ENCODE results near the gene BMP5. TPM values are rescaled to one million over a fixed set of nuclear protein-coding genes. Genes with fewer than 3 reads are reported as not detected.
"Not testable (repeated sequence)": the region's sequence is repeated elsewhere in the genome, so short reads cannot be mapped to it uniquely, and the experiment has no call there.

The BMP5 gene
- not detected in 2 replicates for total RNA-seq
- not detected for polyA plus RNA-seq (2012)

DNA sequence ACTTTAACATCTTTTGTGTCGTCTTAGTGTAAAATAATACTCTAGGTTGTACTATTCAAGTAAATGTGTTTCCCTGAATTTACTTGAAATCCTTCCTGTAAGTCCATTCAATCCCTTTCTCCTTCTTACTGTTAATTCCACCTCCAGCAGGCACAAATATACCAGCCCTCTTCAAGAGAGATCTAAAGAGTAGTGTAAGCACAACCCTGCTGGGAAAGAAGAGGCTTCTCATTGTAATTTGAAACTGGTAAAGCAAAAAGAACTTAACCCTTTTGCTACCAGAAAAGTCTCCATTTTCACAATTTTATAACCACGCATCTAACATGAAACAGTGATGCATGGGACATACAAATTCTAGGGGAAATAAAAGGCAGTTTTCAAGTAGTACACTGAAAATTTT lies at the start of gene BMP5:
TSS of gene BMP5 (minus strand) at position 191 of the 400 bp plus-strand sequence. CDS start 725 bp downstream, outside the sequence.
- DNase-seq (ENCODE audit: low read depth): no peak

DNA sequence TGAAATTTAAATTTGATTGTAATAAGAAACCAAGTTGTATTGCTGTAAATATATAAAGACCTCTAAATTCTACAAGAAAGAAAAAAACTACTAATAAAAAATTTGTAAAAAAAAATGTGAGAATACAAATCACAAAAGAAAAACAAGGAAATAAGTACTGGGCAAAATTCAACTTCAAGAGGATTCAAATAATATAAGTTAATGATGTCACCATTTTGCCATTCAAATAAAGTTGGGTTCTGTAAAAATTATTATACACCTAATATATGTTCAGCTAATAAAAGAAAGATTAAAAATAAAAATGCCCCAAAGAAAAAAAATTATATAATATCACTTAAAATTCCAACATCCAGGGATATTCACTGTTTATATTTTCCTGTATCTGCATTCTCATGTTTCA lies 47.0 kb upstream of the BMP5 start:
- DNase-seq (ENCODE audit: low read depth): no peak

DNA sequence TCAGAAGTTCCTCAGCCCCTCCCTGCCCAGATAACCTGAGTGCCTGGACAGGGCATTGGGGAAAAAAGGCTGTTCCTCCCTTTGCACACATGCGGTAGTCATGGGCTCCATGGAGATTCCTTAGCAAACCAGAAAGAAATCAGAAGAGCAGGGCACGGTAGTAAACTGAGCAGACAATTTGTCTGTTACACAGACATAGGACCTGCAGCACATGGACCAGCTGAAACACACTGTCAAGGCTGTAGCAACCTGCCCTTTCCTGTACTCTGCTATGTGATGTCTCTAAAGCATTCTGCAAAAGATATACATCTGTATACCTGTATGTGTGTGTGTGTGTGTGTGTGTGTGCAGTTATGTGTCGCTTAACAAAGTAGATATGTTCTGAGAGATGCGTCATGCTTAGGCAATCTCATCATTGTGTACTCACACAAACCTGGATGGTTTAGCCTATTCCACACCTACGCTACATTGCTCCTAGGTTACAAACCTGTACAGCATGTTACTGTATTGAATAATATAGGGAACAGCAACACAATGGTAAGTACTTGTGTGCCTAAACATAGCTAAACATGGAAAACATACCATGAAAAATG lies 44.4 kb upstream of the BMP5 start:
- no peak for DNase-seq (ENCODE audit: low read depth)

DNA sequence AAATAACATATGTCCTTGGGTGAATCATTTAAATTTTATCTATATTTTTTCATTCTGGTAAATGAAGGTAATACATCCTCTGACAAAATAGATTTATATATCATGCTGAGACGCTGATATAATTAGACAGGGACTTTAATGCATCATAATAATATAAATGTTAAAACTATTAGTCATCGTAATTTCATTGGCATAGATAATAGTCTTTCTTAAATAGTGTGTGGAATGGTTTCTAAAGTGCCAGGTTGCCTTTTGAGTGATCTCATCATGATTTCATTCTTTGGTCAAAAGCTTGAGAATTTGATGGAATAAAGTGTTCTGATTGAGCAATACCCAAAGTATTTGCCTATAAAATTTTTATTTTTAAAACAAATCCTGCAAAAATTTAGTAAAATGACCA lies 43.2 kb upstream of the BMP5 start:
- peak; percentile 21 for DNase-seq (ENCODE audit: low read depth)

DNA sequence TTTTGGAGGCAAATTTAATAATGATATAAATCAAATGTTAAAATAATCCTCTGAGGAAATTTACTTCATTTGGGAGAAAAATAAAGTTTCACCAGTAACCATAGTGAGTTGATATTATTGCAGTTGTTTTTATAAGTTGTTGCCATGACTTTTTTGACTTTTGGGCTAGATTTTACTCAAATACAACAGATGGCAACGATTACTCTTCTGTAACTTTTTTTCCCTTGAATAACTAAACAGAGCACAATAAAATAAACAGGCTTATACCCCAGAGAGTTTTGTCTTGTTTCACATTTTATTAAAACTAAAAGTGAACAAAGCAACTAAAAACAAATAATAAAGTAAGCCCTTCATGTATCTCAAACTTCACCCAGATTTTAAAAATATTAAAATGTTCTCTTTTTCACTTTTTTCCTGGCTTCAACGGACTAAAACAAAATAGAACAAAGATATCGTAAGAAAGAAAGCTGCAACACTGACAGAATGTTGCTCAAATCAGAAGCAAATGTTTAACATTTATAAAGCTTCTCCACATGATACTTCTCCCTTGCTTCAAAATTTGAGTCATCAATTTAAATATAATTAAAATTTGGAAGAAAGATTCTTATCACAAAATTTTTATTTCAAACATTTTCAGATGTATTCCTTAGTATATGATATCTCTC lies 42.5 kb upstream of the BMP5 start:
- DNase-seq (ENCODE audit: low read depth): peak; percentile 41

DNA sequence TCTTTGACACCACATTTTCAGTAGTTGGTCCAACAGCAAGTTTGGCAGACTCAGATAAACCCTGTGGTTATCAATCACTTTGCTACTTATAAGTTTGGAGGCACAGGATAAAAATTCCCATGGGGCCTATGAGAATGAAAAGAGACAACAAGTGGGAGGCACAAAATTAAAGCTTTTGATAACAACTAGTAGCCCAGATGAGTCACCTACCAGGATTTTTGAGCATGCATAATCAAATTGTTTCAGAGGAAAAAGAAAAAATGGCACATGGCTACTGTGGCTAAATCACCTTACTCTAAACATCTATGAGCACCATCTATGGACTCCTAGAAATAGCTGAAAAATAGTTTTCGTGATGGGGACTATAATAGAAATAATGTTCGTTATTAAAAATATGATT lies 40.8 kb upstream of the BMP5 start:
- DNase-seq (ENCODE audit: low read depth): peak; percentile 9

DNA sequence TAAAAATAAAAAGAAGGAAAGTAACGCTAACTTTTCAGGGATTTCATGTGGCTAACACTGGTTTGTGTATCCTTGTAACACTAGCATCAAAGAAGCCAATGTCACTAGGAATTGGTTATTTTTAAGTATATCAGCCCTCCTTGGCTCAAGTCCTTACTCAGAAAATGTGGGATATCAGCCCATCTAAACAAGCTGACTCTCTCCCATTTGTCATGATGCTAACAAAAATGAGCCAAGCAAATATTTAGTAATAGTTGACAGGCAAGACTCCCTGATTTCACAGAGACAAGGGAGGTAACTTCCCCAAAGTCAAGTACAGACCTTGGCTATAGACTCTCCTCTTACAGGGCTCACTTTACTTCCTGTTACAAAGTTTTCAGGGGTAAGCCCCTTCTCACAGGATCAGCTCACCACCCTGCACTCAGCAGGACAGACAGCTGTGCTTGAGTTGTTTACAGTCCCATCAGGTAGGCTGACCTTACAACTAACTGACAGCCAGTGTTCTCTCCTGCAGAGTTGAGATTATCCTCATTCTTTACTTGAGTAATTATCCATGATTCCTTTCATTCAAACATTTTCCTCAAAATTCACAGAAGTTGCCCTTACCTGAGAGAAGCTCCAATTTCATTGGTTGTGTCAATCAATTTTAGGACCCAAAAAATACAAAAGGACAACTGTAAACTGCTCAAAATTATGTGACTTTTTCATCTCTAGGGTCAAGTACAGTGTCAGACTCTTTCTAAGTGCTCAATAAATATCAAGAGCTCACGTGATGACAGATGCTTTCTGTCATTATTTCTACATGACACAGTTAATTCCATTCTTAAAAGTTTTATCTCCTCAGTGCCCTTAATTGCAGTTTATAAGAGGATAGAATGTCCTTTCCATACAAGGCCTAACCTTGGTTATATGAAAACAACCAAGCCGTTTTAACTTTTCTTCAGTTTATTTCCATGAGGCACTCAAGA lies 38.1 kb upstream of the BMP5 start:
- DNase-seq (ENCODE audit: low read depth): no peak

DNA sequence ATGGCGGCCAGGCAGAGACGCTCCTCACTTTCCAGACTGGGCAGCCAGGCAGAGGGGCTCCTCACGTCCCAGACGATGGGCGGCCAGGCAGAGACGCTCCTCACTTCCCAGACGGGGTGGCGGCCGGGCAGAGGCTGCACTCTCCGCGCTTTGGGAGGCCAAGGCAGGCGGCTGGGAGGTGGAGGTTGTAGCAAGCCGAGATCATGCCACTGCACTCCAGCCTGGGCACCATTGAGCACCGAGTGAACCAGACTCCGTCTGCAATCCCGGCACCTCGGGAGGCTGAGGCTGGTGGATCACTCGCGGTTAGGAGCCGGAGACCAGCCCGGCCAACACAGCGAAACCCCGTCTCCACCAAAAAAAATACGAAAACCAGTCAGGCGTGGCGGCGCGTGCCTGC lies 35.1 kb upstream of the BMP5 start:
- DNase-seq (ENCODE audit: low read depth): not testable (repeated sequence)

DNA sequence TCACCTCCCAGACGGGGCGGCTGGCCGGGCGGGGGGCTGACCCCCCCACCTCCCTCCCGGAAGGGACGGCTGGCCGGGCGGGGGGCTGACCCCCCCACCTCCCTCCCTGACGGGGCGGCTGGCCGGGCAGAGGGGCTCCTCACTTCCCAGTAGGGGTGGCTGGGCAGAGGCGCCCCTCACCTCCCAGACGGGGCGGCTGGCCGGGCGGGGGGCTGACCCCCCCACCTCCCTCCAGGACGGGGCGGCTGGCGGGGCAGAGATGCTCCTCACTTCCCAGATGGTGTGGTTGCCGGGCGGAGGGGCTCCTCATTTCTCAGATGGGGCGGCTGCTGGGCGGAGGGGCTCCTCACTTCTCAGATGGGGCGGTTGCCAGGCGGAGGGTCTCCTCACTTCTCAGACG lies 34.5 kb upstream of the BMP5 start:
- DNase-seq (ENCODE audit: low read depth): not testable (repeated sequence)

DNA sequence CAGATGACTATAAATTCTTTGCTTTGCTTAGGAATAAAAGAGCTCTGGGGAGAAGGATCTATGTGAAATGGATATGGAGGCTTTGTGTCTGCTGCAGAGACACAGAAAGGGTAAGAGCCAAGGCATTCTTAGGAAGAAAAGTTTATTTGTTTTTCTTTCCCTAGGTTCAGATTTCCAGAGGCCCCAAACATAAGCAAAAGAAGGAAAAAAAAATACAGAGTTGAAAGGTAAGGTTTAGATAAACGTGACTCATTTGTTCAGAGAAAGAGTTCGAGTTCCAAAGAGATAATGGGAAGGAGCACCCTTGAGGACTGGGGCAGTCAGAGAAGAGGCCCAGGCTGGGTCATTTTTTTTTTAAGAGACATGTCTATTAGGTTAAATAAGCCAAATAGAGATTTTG lies 27.4 kb upstream of the BMP5 start:
- no peak for DNase-seq (ENCODE audit: low read depth)

DNA sequence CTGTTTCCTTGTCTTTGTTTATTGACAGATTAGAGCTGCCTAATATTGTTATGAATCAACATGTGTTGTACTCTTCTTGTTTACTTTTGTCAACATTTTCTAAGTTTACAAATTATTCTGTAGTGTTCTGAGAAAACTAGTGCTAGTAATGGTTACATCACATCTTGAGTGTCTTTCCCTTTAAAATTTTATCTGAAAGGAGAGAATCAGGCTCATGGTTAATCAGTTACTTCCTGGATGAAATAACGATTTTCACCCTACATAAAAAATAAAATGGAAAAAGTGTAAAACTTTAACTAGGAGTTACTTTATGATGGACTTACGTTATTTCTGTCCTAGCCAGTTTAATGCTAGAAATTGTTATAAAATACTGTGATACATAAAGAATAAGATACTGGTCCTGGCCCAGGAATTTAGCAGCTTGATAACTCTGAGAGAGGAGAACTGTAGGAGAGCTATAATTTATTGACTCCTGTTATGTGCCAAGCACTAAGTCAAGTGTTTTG lies 26.4 kb upstream of the BMP5 start:
- DNase-seq (ENCODE audit: low read depth): no peak

DNA sequence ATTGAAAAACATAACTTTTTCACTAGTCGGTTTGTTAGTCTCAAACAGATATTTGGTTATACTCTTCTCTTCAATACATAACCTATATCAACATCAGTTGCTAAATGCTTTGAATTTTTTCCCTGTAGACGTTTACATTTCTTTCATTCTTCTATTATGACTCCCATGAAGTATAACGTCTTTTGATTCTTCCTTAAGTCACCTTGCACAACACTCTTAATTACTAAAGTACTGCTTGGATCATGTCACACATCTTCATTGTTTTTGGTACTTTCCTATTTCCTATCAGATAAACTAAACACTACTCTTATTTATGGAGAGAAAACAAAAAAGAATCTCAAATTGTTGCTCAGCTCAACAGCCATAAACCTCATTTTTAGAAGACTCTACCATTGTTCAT lies 23.0 kb upstream of the BMP5 start:
- no peak for DNase-seq (ENCODE audit: low read depth)

DNA sequence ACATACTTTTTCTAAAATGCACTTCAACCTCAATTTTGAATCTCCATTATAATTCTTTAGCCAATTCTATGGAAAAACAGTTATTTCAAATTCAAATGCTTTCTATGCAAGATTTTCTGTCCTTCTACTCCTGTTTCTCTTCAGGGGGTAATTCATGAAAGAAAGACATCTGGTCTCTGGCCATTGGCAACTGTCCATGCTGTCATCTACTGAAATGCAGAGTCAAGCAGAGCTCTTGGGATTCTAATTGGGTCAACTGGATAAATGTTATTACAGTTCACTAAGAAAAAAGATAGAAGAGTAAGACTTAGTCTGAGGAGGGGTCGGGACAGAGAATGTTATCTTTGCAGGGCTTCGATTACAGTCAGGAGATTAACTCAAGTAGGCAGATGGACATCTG lies 22.0 kb upstream of the BMP5 start:
- DNase-seq (ENCODE audit: low read depth): peak; percentile 24

DNA sequence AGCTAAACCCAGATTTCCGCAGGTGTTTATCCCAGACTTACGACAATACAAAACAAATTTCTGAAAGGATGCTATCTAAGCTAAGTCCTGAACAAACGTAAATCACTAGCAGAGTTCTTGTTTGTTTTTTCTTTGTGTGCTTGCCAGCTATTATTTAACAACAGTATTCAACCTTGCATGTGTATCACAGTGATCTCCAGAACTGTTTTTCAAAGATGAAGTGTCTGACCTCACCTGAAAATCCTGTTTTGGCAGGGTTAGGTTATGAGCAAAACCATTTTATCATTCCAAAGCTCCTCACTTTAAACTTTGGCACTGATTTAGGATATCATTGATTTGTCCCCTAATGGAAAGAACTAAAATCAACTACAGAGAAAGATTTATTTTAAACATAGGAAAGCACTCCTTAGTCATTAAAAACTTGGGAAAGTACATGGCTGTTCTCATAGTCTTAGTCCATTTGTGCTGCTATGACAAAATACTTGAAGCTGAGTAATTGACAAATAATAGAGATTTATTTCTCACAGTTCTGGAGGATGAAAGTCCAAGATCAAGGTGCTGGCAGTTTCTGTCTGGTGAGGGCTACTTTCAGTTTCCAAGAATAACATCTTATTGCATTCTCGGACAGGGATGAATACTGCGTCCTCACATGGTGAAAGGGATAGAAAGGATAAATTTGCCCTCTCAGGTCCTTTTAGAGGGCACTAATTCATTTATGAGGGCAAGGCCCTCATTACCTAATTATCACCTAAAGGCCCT lies 20.8 kb upstream of the BMP5 start:
- no peak for DNase-seq (ENCODE audit: low read depth)

DNA sequence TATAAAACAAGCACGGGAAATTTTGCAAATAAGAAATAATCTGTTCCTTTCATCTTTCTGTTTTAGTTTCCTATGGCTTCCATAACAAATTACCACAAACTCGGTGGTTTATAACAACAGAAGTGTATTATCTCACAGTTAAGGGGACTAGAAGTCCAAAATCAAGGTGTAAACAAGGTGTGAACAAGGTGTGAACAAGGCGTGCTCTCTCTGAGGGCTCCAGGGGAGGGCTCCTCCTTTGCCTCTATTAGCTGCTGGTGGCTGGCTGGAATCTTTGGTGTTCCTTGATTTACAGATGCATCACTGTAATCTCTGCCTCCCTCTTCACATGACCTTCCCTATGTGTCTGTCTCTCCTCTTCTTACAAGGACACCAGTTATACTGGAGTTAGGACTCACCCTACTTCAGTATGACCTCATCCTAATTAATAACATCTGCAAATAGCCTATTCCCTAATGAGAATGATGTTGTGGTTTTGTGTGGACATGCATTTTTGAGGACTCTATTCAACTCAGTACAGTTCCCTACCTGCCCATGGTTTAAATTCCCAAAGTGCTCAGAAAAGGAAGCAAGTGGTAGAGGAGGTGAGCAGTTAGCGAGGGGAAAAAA lies 17.5 kb upstream of the BMP5 start:
- no peak for DNase-seq (ENCODE audit: low read depth)

DNA sequence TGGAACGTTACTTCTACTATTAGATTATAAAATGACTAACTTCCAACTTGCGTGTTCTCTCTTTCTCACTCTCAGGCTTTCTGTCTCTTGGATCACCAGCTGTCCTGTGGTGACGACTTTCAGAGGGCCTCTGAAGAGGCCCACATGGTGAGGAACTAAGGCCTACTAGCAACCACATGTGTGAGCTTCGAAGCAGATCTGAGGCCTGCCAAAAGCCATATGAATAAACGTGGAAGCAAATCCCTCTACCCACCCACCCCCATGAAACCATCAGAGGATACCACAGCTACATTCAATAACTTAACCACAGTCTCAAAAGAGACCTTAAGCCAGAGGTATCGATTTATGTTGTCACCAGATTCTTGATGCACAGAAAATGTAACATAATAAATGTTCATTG lies 13.5 kb upstream of the BMP5 start:
- DNase-seq (ENCODE audit: low read depth): no peak

DNA sequence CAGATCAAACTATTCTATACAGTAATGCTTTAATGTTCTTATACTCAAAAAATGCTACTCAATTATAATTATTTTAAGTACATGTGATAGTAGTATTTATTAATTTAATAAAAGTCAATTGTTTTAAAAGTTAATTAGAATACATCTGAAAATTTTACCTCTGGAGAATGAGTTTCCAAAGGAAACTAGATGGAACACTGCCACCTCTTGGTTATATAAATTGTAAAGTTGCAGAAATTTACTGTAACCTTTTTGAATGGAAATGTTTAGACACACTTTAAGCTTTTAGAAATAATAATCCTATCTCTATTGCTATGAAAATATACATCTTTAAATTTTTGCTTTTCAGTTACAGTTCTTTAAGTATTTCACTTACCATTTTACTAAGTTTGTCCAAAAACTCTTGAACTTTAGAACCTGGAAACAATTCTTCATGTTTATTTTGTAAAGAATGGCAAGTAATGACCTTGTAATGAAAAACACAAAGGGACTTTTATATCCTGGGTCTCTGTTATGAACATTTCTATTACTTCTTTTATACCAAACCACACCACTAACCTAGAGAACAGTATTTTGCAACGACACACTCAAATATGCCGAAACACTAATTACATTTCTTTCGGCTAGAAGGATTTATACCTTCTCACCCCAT lies 10.9 kb upstream of the BMP5 start:
- peak; percentile 34 for DNase-seq (ENCODE audit: low read depth)

DNA sequence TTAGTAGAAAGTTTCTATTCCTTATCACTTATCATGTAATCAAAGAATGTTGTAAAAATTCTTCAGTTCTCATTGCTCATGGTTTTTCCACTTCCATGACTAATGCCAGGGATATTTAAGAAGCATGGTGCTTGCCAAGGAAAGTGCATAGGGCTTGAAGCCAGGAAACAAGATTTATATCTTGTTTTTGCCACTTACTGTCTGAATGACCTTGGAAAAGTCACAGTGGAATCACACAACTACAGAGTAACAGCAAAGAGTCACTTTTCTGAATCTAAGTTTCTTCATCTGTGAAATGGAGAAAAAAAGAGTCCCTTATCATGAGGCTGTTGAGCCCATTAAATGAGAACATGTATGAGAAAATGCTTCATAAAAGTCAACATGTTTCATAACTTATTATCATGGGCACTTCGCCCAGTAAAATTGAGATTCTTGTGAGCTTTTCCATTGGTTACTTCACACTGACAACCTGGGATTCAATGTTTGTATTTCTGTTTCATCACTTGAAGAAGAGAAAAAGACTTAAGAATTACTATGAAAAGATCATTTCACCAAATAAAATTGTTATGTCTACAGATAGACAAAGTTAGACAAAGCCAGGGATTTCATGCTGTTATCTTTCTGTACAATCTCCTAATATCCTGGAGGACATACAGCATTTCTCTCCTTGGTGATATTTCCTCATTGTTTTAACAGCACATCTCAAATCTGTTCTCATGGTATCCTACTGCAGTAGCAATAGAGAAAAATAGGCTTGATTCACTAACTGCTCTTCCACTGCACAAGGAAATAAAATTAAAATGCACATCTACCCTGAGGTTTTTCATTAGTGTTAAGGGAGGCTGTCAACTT lies 7.6 kb upstream of the BMP5 start:
- DNase-seq (ENCODE audit: low read depth): peak; percentile 31

DNA sequence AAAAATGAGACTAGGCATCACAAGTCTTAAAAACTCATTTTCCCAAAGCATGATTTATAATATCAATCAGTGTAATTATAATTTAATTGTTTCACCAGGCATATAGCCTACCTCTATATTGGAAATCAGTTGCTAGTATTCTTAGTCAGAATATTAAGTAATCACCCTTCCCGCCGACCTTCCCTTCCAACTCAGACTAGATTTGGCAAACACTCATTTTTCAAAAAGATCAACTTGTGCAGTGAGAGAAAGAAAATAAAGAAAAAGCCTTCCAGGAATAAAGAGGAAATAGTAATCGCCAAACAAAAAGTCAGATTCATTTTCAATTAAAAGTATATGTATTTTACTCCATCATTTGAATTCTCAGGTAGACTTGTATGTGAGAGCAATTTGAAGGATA lies 1.9 kb upstream of the BMP5 start:
- no peak for DNase-seq (ENCODE audit: low read depth)
